Esophagus muscularis mucosa (tissue), 4 donors: ENCODE results near the gene RCOR3. TPM values are rescaled to one million over a fixed set of nuclear protein-coding genes. Genes with fewer than 3 reads are reported as not detected.
A peak's percentile ranks its signal among the peaks of the same experiment; 100 is the strongest.

Experiments used
- DNase-seq: peaks from one replicate; pipeline ENCODE4 v3.0.0-alpha.2; 2017; ENCODE audit errors: extremely low spot score
- H3K27ac ChIP-seq, 4 donors: fragments of 200-600 bp; sonication (generic); replicated peaks in 1 of 4; 1 replicate in 3 of 4; 2 replicates in 1 of 4; pipeline ENCODE4 v1.5.1; 2016 to 2019; ENCODE audit warnings: mild to moderate bottlenecking in 1 of 4
- H3K27me3 ChIP-seq, 4 donors: fragments of 200-600 bp; sonication (generic); one replicate each; pipeline versions ENCODE4 v1.5.1 to v1.6.0; 2016 to 2019
- H3K36me3 ChIP-seq, 4 donors: fragments of 200-600 bp; sonication (generic); one replicate each; pipeline ENCODE4 v1.5.1; 2016 to 2019
- H3K4me1 ChIP-seq, 4 donors: fragments of 200-600 bp; sonication (generic); one replicate each; pipeline ENCODE4 v1.5.1; 2016 to 2019
- H3K4me3 ChIP-seq, 4 donors: fragments of 200-600 bp; sonication (generic); 1 replicate in 2 of 4; 2 replicates in 2 of 4; pipeline ENCODE4 v1.5.1; 2016 to 2019; ENCODE audit warnings: mild to moderate bottlenecking in 4 of 4, moderate library complexity in 1 of 4
- H3K9me3 ChIP-seq, 4 donors: fragments of 200-600 bp; sonication (generic); 1 replicate in 3 of 4; 2 replicates in 1 of 4; pipeline ENCODE4 v1.5.1; 2016 to 2019
- CTCF ChIP-seq, 3 experiments: fragments of 200-600 bp in 2 of 3; fragments of 450-650 bp in 1 of 3; sonication (generic) in 2 of 3; IDR thresholded peaks; one replicate each; pipeline ENCODE4 v1.5.1; 2017 to 2019; ENCODE audit warnings: antibody characterized with exemption in 3 of 3, mild to moderate bottlenecking in 2 of 3, moderate library complexity in 1 of 3
- EP300 ChIP-seq: sonication (generic); formaldehyde crosslinking; IDR thresholded peaks from one replicate; pipeline ENCODE4 v1.6.1; 2017; ENCODE audit warnings: antibody characterized with exemption
- POLR2A ChIP-seq: fragments of 450-650 bp; IDR thresholded peaks from one replicate; pipeline ENCODE4 v1.6.1; 2017; ENCODE audit warnings: antibody characterized with exemption, moderate library complexity, mild to moderate bottlenecking, low read depth
- POLR2AphosphoS5 ChIP-seq, 2 donors: sonication (generic); formaldehyde crosslinking; IDR thresholded peaks; one replicate each; pipeline ENCODE4 v1.6.1; 2017; ENCODE audit warnings: antibody characterized with exemption in 2 of 2
- WGBS: methylation state at CpG from one replicate; pipeline ENCODE4 v1.1.5; 2018; 5-methylcytosine and 5-hydroxymethylcytosine counted together
- intact Hi-C: fragments of 100-400 bp; cut with DNase I; formaldehyde crosslinking; loops from one replicate; pipeline ENCODE4 v1.15.1; 2023
- total RNA-seq, 4 donors: library from RNA; depleted of rRNA; stranded (reverse); fragments of >200 nt; gene quantifications; one replicate each; pipeline versions ENCODE4 v1.1.0 to v1.2.1, GENCODE V29; 2016

Gene RCOR3
- total RNA-seq, 4 donors from 2014 or later, result 21.7 to 38.0 (median 37.7) TPM

- intact Hi-C loops, result no loop called here
- WGBS, result 93% methylated on average over 4 of the region's 4 CpGs
Measured at GRCh38 chr1:211280910-211281309, 21.7 kb downstream of the RCOR3 start.

GRCh38 chr1:211281320-211282022, 22.3 kb downstream of the RCOR3 start:
- intact Hi-C loops, result no loop called here

More at GRCh38 chr1:211280910-211281309, 21.7 kb downstream of the RCOR3 start:
- Histone ChIP-seq H3K4me3 (no peak overlapping the region), H3K4me1 (peaks cover 4 to 12% (median 7%) of the 10 kb centered on the region in 4 donors), H3K27ac (no peak overlapping the region), H3K27me3 (no peaks in the 10 kb centered on the region), H3K36me3 (peaks cover 33 to 96% (median 63%) of the 10 kb centered on the region in 4 donors), H3K9me3 (no peaks in the 10 kb centered on the region)
- TF ChIP-seq POLR2A (no peak), CTCF (IDR thresholded peaks at IDR 0.05) (no peak), POLR2AphosphoS5 (IDR thresholded peaks at IDR 0.05) (no peak), EP300 (no peak)
- no peak for DNase-seq

GRCh38 chr1:211282023-211282373, 22.8 kb downstream of the RCOR3 start:
- H3K27ac ChIP-seq, result no peak overlapping the region
- intact Hi-C loops, result no loop called here
- no peak for DNase-seq
- no peaks in the 10 kb centered on the region for H3K9me3 ChIP-seq
- TF ChIP-seq EP300 (no peak), CTCF (IDR thresholded peaks at IDR 0.05) (no peak), POLR2AphosphoS5 (IDR thresholded peaks at IDR 0.05) (no peak), POLR2A (no peak)
- H3K4me3 ChIP-seq, result no peak overlapping the region
- H3K27me3 ChIP-seq, result no peaks in the 10 kb centered on the region
- peaks cover 33 to 95% (median 62%) of the 10 kb centered on the region in 4 donors for H3K36me3 ChIP-seq
- H3K4me1 ChIP-seq, result peaks cover 0 to 9% (median 5%) of the 10 kb centered on the region in 4 donors

More at GRCh38 chr1:211281320-211282022, 22.3 kb downstream of the RCOR3 start:
- Histone ChIP-seq H3K27ac (peak overlapping the region in 1 of 4 donors; percentile 16), H3K36me3 (peaks cover 33 to 95% (median 61%) of the 10 kb centered on the region in 4 donors), H3K4me1 (peaks cover 0 to 9% (median 4%) of the 10 kb centered on the region in 4 donors), H3K4me3 (no peak overlapping the region), H3K9me3 (no peaks in the 10 kb centered on the region), H3K27me3 (no peaks in the 10 kb centered on the region)
- TF ChIP-seq EP300 (no peak), POLR2A (no peak), POLR2AphosphoS5 (IDR thresholded peaks at IDR 0.05) (no peak), CTCF (IDR thresholded peaks at IDR 0.05) (no peak)
- 67% methylated on average over 6 of the region's 6 CpGs for WGBS
- DNase-seq, result no peak

GRCh38 chr1:211285196-211285595, 26.0 kb downstream of the RCOR3 start:
- peaks cover 32 to 89% (median 66%) of the 10 kb centered on the region in 4 donors for H3K36me3 ChIP-seq
- DNase-seq, result no peak
- intact Hi-C loops, result no loop called here
- no peaks in the 10 kb centered on the region for H3K9me3 ChIP-seq
- TF ChIP-seq POLR2AphosphoS5 (IDR thresholded peaks at IDR 0.05) (no peak), EP300 (no peak), POLR2A (no peak), CTCF (IDR thresholded peaks at IDR 0.05) (no peak)
- no peak overlapping the region for H3K27ac ChIP-seq
- 93% methylated on average over 4 of the region's 4 CpGs for WGBS
- H3K4me3 ChIP-seq, result no peak overlapping the region
- no peaks in the 10 kb centered on the region for H3K27me3 ChIP-seq
- peaks cover 0 to 9% (median 7%) of the 10 kb centered on the region in 4 donors for H3K4me1 ChIP-seq
